ENCODE results near the gene SLC6A17. TPM values are rescaled to one million over a fixed set of nuclear protein-coding genes. Genes with fewer than 3 reads are reported as not detected.

Gene SLC6A17
- polyA plus RNA-seq, 3 donors = not detected

- Mint-ChIP-seq H3K36me3 (no peaks in the 10 kb centered on the region), H3K27ac (no peak overlapping the region), H3K4me1 (no peaks in the 10 kb centered on the region), H3K27me3 (ENCODE audit: low read depth in 3 of 3) (peaks cover 14 to 25% (median 23%) of the 10 kb centered on the region in 3 donors), H3K4me3 (no peak overlapping the region), H3K9me3 (peaks cover 0 to 2% (median 0%) of the 10 kb centered on the region in 7 donors)
- no peak overlapping the region for H3K27ac ChIP-seq (ENCODE audit: low read depth in 1 of 2, low read length in 2 of 2)
- H3K27me3 ChIP-seq (ENCODE audit: control insufficient read depth in 2 of 2, insufficient read depth in 2 of 2, low read length in 2 of 2) = peaks cover 4 to 12% of the 10 kb centered on the region in 2 donors
- no peaks in the 10 kb centered on the region for H3K9me3 ChIP-seq (replicated peaks in 1 of 2; ENCODE audit: control insufficient read depth in 1 of 2, insufficient read depth in 1 of 2, low read length in 2 of 2)
- no peak for TF ChIP-seq CTCF (IDR thresholded peaks at IDR 0.05)
- H3K4me2 ChIP-seq (replicated peaks; ENCODE audit: extremely low read depth, low read length, poor library complexity, severe bottlenecking) = no peak overlapping the region
- no peak overlapping the region for H2AFZ ChIP-seq (ENCODE audit: insufficient read depth, low read depth, low read length, poor library complexity, severe bottlenecking)
- no peak overlapping the region for H3K9ac ChIP-seq (ENCODE audit: insufficient read depth, low read length, poor library complexity, severe bottlenecking)
- no peaks in the 10 kb centered on the region for H3K4me1 ChIP-seq (ENCODE audit: control insufficient read depth in 1 of 2, insufficient read depth in 2 of 2, low read length in 2 of 2)
- no peaks in the 10 kb centered on the region for H3K79me2 ChIP-seq (ENCODE audit: insufficient read depth, low read length)
- DNase-seq = no peak
- intact Hi-C loops (cut with micrococcal nuclease) = no loop called here
- no CpG with 5 or more reads among the region's 5 CpGs for WGBS (ENCODE audit: insufficient coverage)
- no peak overlapping the region for H3K4me3 ChIP-seq (replicated peaks in 1 of 3; ENCODE audit: low read depth in 2 of 3, low read length in 3 of 3)
- H3K36me3 ChIP-seq (replicated peaks in 1 of 2; ENCODE audit: control insufficient read depth in 1 of 2, insufficient read depth in 2 of 2, low read length in 2 of 2) = no peaks in the 10 kb centered on the region
- H4K20me1 ChIP-seq (ENCODE audit: insufficient read depth, low read length) = no peaks in the 10 kb centered on the region
These were observed 8.0 kb downstream of the SLC6A17 start for GRCh38 chr1:110158261-110158660.

GRCh38 chr1:110159168-110159567 is 8.9 kb downstream of the SLC6A17 start:
- H3K27me3 Mint-ChIP-seq (ENCODE audit: low read depth in 3 of 3) = peaks cover 12 to 23% (median 20%) of the 10 kb centered on the region in 3 donors
- 38% methylated on average over 2 of the region's 2 CpGs for WGBS (ENCODE audit: insufficient coverage)
- intact Hi-C loops (cut with micrococcal nuclease) = no loop called here

More at GRCh38 chr1:110159168-110159567, 8.9 kb downstream of the SLC6A17 start:
- Mint-ChIP-seq H3K9me3 (peaks cover 0 to 2% (median 0%) of the 10 kb centered on the region in 7 donors), H3K4me3 (no peak overlapping the region), H3K36me3 (no peaks in the 10 kb centered on the region), H3K4me1 (no peaks in the 10 kb centered on the region), H3K27ac (no peak overlapping the region)
- no peaks in the 10 kb centered on the region for H3K9me3 ChIP-seq (replicated peaks in 1 of 2; ENCODE audit: control insufficient read depth in 1 of 2, insufficient read depth in 1 of 2, low read length in 2 of 2)
- H3K27ac ChIP-seq (ENCODE audit: low read depth in 1 of 2, low read length in 2 of 2) = no peak overlapping the region
- no peak overlapping the region for H2AFZ ChIP-seq (ENCODE audit: insufficient read depth, low read depth, low read length, poor library complexity, severe bottlenecking)
- no peaks in the 10 kb centered on the region for H3K79me2 ChIP-seq (ENCODE audit: insufficient read depth, low read length)
- TF ChIP-seq CTCF (IDR thresholded peaks at IDR 0.05) = no peak
- no peaks in the 10 kb centered on the region for H3K36me3 ChIP-seq (replicated peaks in 1 of 2; ENCODE audit: control insufficient read depth in 1 of 2, insufficient read depth in 2 of 2, low read length in 2 of 2)
- H3K4me1 ChIP-seq (ENCODE audit: control insufficient read depth in 1 of 2, insufficient read depth in 2 of 2, low read length in 2 of 2) = no peaks in the 10 kb centered on the region
- H4K20me1 ChIP-seq (ENCODE audit: insufficient read depth, low read length) = no peaks in the 10 kb centered on the region
- no peak for DNase-seq
- H3K9ac ChIP-seq (ENCODE audit: insufficient read depth, low read length, poor library complexity, severe bottlenecking) = no peak overlapping the region
- H3K4me2 ChIP-seq (replicated peaks; ENCODE audit: extremely low read depth, low read length, poor library complexity, severe bottlenecking) = no peak overlapping the region
- H3K4me3 ChIP-seq (replicated peaks in 1 of 3; ENCODE audit: low read depth in 2 of 3, low read length in 3 of 3) = no peak overlapping the region
- H3K27me3 ChIP-seq (ENCODE audit: control insufficient read depth in 2 of 2, insufficient read depth in 2 of 2, low read length in 2 of 2) = peaks cover 3 to 5% of the 10 kb centered on the region in 2 donors
